Smooth muscle cell (in vitro differentiated cells): ENCODE results near the gene CFAP45. TPM values are rescaled to one million over a fixed set of nuclear protein-coding genes. Genes with fewer than 3 reads are reported as not detected.
A peak's percentile ranks its signal among the peaks of the same experiment; 100 is the strongest.

Experiments used
- DNase-seq: peaks from one replicate; lab custom pipeline; 2025; ENCODE audit not compliant: unreplicated experiment; lab: John Stamatoyannopoulos, UW
- H2AFZ ChIP-seq: fragments of 200-600 bp; sonication (generic); 2 replicates; pipeline ENCODE4 v1.6.0; 2016; ENCODE audit warnings: antibody characterized with exemption, low read depth, mild to moderate bottlenecking
- H3F3A ChIP-seq: fragments of 200-600 bp; sonication (generic); 2 replicates; pipeline ENCODE4 v1.6.0; 2017; ENCODE audit warnings: antibody characterized with exemption, low read depth
- H3K27ac ChIP-seq: fragments of 200-600 bp; sonication (generic); 2 replicates; pipeline ENCODE4 v1.5.1; 2016; ENCODE audit warnings: low read depth, mild to moderate bottlenecking
- H3K27me3 ChIP-seq: fragments of 200-600 bp; sonication (generic); 2 replicates; pipeline ENCODE4 v1.6.1; 2016; ENCODE audit warnings: low read depth, mild to moderate bottlenecking
- H3K36me3 ChIP-seq: fragments of 200-600 bp; sonication (generic); 2 replicates; pipeline ENCODE4 v1.5.1; 2016; ENCODE audit warnings: low read depth
- H3K4me1 ChIP-seq: fragments of 200-600 bp; sonication (generic); 2 replicates; pipeline ENCODE4 v1.5.1; 2016; ENCODE audit warnings: low read depth
- H3K4me2 ChIP-seq: fragments of 200-600 bp; sonication (generic); 2 replicates; pipeline ENCODE4 v1.6.0; 2016; ENCODE audit warnings: mild to moderate bottlenecking
- H3K4me3 ChIP-seq: fragments of 200-600 bp; sonication (generic); 2 replicates; pipeline ENCODE4 v1.5.1; 2016; ENCODE audit warnings: mild to moderate bottlenecking
- H3K79me2 ChIP-seq: fragments of 200-600 bp; sonication (generic); 2 replicates; pipeline ENCODE4 v1.6.0; 2016; ENCODE audit warnings: low read depth, mild to moderate bottlenecking
- H3K9ac ChIP-seq: fragments of 200-600 bp; sonication (generic); 2 replicates; pipeline ENCODE4 v1.6.0; 2016; ENCODE audit warnings: low read depth
- H3K9me3 ChIP-seq: fragments of 200-600 bp; sonication (generic); replicated peaks from 2 replicates; pipeline ENCODE4 v1.5.1; 2016; ENCODE audit warnings: low read depth
- H4K20me1 ChIP-seq: fragments of 200-600 bp; sonication (generic); 2 replicates; pipeline ENCODE4 v1.6.0; 2016; ENCODE audit warnings: low read depth
- WGBS: methylation state at CpG from one replicate; pipeline ENCODE4 v1.1.7; 2016; ENCODE audit warnings: low lambda C conversion rate; 5-methylcytosine and 5-hydroxymethylcytosine counted together
- polyA plus RNA-seq: library from polyadenylated mRNA; unstranded; fragments of >200 nt; fragmentation: Nextera tagmentation; extraction: Ambion mirVana; gene quantifications from 2 replicates; pipeline ENCODE4 v1.2.1, GENCODE V29; 2016
- total RNA-seq: library from RNA; depleted of rRNA; stranded (reverse); fragments of >200 nt; gene quantifications from 2 replicates; pipeline ENCODE4 v1.2.3, GENCODE V29; 2014
- TF ChIP-seq, protein P1 (sequence below): fragments of 200-600 bp; sonication (generic); IDR thresholded peaks from 2 replicates; pipeline ENCODE4 v1.5.1; 2017; ENCODE audit warnings: borderline replicate concordance, mild to moderate bottlenecking, antibody characterized with exemption; ENCODE audit not compliant: insufficient read depth, poor library complexity, severe bottlenecking

Gene CFAP45
- total and polyA plus RNA-seq, 2 experiments from 2014 or later: 1.2 to 1.3 TPM

- Histone ChIP-seq H3K27me3 (no peaks in the 10 kb centered on the region), H3K4me1 (peaks cover 39% of the 10 kb centered on the region), H3K79me2 (peaks cover 54% of the 10 kb centered on the region), H3K9ac (no peak overlapping the region), H3K4me3 (no peak overlapping the region), H2AFZ (no peak overlapping the region), H3K36me3 (no peaks in the 10 kb centered on the region), H3K27ac (peak overlapping the region; percentile 100), H3K4me2 (no peak overlapping the region), H3K9me3 (no peaks in the 10 kb centered on the region), H4K20me1 (peaks cover 68% of the 10 kb centered on the region), H3F3A (peaks cover 65% of the 10 kb centered on the region)
- TF ChIP-seq, protein P1, sequence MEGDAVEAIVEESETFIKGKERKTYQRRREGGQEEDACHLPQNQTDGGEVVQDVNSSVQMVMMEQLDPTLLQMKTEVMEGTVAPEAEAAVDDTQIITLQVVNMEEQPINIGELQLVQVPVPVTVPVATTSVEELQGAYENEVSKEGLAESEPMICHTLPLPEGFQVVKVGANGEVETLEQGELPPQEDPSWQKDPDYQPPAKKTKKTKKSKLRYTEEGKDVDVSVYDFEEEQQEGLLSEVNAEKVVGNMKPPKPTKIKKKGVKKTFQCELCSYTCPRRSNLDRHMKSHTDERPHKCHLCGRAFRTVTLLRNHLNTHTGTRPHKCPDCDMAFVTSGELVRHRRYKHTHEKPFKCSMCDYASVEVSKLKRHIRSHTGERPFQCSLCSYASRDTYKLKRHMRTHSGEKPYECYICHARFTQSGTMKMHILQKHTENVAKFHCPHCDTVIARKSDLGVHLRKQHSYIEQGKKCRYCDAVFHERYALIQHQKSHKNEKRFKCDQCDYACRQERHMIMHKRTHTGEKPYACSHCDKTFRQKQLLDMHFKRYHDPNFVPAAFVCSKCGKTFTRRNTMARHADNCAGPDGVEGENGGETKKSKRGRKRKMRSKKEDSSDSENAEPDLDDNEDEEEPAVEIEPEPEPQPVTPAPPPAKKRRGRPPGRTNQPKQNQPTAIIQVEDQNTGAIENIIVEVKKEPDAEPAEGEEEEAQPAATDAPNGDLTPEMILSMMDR: no peak
- no peak for DNase-seq
- 96% methylated on average over 10 of the region's 10 CpGs for WGBS
Measured at GRCh38 chr1:159920202-159920601, 20.2 kb upstream of the CFAP45 start.

- no peak overlapping the region for H3K9ac ChIP-seq
- peaks cover 53% of the 10 kb centered on the region for H3K79me2 ChIP-seq
- H4K20me1 ChIP-seq: peaks cover 68% of the 10 kb centered on the region
- H3K27ac ChIP-seq: peak overlapping the region; percentile 84
- peaks cover 39% of the 10 kb centered on the region for H3K4me1 ChIP-seq
- peaks cover 66% of the 10 kb centered on the region for H3F3A ChIP-seq
- no peaks in the 10 kb centered on the region for H3K36me3 ChIP-seq
- WGBS: 98% methylated on average over 10 of the region's 10 CpGs
- no peak overlapping the region for H2AFZ ChIP-seq
- no peak overlapping the region for H3K4me2 ChIP-seq
- H3K4me3 ChIP-seq: no peak overlapping the region
- TF ChIP-seq, protein P1: no peak
- no peaks in the 10 kb centered on the region for H3K9me3 ChIP-seq
- H3K27me3 ChIP-seq: no peaks in the 10 kb centered on the region
- no peak for DNase-seq
Measured at GRCh38 chr1:159919236-159919865, 19.4 kb upstream of the CFAP45 start.

DNA sequence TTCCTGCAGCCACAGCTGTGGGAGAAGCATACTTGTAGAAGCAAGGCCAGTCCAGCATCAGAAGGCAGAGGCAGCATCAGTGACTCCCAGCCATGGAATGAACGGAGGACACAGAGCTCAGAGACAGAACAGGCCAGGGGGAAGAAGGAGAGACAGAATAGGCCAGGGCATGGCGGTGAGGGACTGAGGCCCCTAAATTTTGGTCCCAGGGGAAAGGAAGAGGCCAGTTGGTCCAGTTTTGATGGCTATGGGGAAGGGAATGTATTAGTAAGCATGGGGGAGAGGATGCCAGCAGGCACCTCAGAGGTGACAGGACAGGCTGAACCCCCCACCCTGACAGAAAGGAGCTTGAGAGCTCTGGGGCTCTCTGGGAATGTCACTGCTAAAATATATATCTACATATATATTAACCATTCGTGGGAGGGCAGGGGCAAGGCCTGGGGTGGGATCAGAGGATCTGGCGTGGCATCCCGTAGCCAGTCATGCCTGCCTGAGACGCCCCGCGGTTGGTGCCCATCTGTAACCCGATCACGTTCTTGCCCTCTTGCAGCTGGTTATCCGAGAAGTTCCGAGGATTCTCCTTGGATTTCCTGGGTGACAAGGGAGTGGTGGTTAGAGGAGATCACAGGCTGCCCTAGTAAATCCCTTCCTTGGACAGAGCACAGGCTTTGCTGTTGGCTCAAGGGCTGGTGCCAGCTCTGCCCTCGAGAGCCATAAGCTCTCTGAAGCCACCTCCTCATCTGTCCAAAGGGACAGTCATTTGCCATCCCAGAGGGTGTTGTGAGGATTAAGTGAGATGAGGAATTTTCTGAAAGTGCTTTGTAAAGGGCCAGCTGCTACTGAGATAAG lies 18.6 kb upstream of the CFAP45 start:
- DNase-seq: no peak

More for the DNA sequence above, 18.6 kb upstream of the CFAP45 start:
- TF ChIP-seq, protein P1: no peak
- peaks cover 68% of the 10 kb centered on the region for H4K20me1 ChIP-seq
- no peak overlapping the region for H3K4me3 ChIP-seq
- peaks cover 65% of the 10 kb centered on the region for H3F3A ChIP-seq
- peak overlapping the region; percentile 13 for H3K4me2 ChIP-seq
- H3K36me3 ChIP-seq: no peaks in the 10 kb centered on the region
- H3K4me1 ChIP-seq: peaks cover 36% of the 10 kb centered on the region
- H3K9ac ChIP-seq: no peak overlapping the region
- peak overlapping the region; percentile 84 for H3K27ac ChIP-seq
- H3K79me2 ChIP-seq: peaks cover 46% of the 10 kb centered on the region
- 84% methylated on average over 12 of the region's 13 CpGs for WGBS
- no peaks in the 10 kb centered on the region for H3K9me3 ChIP-seq
- H3K27me3 ChIP-seq: no peaks in the 10 kb centered on the region
- no peak overlapping the region for H2AFZ ChIP-seq
